GM19025 (cell line): ENCODE results near the gene UNC5B.

Experiments
- ATAC-seq: cut with Tn5 transposase; IDR thresholded peaks from one replicate; pipeline ENCODE4 v1.9.1; 2021; ENCODE audit warnings: mild to moderate bottlenecking, low read depth, moderate library complexity; ENCODE audit not compliant: unreplicated experiment

UNC5B gene

DNA sequence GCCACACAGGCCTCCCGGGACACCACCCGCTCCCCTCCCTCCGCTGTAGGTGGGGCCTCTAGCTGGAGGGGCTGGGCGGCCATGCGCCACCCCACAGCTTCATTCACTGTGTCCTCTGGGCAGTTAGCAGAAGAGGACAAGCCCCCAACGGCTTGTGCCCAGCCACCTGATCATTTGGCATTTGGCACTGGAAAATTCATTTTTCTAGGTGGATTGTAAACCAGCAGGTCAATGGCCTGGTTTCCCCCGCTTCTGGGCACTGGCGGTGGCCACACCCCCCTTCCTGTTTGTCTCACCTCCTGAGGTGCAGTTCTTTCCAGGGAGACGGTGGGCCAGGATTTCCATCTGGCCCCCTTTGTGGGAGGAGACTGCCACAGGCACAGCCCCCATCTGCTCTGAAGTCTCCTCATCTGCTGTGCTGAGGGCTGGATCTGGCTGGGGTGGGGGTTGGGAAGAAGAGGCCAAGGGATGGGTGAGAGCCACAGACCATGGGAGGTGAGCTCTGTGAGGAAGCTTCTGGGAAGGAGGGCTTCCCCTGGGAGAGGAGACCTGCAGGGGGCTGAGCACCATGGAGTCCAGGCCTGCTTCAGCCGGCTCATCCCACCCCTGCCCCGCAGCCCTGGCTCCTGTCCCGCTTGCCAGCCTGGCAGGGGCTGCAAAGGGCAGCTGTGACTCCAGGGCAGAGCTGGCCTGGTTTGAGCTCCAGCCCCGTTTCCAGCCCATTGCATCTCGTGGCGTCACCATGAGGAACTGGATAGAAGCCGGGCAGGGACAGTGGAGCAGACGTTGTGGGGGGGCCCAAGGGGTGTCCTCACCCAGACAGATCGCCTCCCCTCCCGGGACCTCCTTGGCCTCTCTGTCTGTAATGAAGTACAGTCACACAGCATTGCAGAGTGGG lies 66.6 kb downstream of the UNC5B start:
- ATAC-seq = no peak

DNA sequence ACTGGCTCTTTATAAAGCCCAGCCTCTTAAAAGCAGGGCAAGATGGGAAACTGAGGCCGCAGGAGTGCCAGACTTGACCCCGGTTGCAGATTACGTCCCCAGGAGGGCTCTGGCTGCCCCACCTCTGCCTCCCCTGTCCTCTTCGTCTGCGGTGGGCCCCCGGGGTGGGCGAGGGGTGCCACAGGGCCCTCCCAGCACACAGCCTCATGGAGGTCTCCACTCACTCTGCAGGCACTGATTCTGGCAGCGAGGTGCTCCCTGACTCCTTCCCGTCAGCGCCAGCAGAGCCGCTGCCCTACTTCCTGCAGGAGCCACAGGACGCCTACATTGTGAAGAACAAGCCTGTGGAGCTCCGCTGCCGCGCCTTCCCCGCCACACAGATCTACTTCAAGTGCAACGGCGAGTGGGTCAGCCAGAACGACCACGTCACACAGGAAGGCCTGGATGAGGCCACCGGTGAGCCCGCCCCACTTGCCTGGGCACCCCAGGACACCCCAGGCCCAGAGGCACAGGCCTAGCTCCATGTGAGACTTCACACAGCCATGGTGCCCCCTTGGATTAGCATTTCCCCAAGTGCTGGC lies 67.3 kb downstream of the UNC5B start:
- ATAC-seq = no peak

GRCh38 chr10:71280216-71280615 lies 67.8 kb downstream of the UNC5B start:
- ATAC-seq = no peak

DNA sequence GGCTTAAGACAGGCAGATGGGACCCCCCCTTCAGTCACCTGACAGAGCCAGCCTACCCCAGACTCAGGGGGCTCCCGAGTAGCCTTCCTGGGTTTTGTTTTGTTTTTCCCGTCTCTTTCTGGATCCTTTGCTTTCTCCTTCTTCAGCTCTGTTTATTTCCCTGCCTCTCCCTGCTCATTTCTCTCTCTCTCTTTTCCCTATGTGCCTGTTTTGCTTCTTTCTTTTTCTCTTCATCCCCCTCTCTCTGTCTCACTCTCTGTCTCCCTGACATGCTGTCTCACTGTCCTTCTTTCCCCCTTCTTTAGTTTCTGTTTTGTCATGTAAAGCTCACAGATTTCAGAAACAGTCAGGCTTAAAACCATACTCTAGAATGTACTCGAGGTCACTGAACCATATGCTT lies 68.5 kb downstream of the UNC5B start:
- ATAC-seq = no peak

- no peak for ATAC-seq
These were observed 69.4 kb downstream of the UNC5B start for GRCh38 chr10:71281646-71282322.

GRCh38 chr10:71282323-71282680 lies 69.9 kb downstream of the UNC5B start:
- no peak for ATAC-seq

DNA sequence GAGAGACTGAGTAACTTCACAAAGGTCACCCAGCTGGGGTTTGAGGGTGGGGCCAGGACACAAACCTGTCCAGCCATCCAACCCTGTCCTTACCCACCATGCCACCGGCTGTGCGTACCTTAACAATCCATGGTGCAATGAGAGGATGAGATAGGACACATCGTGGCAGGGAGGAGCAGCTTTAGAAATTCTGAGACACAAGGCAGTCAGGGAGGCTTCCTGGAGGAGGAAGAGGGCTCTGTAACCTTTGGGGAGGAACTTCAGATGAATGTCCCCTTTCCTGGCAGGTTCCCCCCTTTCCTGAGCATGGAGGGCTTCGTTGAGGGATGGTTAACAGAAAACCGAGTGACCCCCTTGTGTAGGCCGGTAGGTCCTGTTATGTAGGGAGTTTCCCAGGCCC lies 71.0 kb downstream of the UNC5B start:
- no peak for ATAC-seq

DNA sequence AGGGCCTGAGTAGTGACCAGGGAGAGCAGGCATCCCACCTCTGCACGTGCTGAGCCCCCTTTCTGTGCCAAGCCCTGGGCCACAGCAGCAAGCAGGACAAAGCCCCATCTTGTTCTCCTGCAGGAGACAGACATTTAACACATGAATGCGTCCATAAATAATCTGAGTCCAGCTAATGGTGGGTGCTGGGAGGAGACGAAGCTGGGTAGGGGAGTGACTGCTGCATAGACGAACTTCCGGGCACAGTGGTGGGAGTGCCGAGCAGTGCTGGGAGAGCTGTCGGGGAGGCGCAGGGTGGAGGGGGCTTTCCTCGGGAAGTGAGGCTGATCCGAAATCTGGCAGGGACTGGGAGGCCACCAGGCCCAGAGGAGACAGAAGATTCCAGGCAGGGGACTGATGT lies 71.5 kb downstream of the UNC5B start:
- no peak for ATAC-seq

DNA sequence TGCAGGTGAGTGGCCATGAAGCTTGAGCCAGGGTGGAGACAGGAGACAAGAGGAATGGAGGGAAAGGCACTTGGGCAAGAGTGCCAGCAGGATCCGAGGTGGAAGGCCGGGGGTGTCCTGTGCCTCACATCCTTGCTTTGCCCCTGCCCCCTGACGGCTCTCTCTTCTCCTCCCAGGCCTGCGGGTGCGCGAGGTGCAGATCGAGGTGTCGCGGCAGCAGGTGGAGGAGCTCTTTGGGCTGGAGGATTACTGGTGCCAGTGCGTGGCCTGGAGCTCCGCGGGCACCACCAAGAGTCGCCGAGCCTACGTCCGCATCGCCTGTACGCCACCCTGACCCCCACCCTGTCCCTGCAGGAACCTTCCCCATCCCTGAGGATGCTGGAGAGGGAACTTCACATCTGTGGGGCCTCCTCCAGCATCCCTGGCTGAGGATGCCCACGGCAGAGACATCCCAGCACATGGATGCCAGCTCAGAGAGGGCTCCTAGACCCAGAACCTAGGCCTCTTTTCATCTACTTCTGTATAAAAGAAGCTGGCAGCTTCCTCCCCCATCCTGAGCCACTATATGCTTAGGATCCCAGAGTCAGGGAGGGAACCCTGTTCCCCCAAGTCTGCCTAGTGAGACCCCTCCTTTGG lies 72.3 kb downstream of the UNC5B start:
- ATAC-seq = no peak

- no peak for ATAC-seq
These were observed 72.8 kb downstream of the UNC5B start for GRCh38 chr10:71285180-71285545.

- ATAC-seq = no peak
These were observed 73.6 kb downstream of the UNC5B start for GRCh38 chr10:71285986-71286385.

DNA sequence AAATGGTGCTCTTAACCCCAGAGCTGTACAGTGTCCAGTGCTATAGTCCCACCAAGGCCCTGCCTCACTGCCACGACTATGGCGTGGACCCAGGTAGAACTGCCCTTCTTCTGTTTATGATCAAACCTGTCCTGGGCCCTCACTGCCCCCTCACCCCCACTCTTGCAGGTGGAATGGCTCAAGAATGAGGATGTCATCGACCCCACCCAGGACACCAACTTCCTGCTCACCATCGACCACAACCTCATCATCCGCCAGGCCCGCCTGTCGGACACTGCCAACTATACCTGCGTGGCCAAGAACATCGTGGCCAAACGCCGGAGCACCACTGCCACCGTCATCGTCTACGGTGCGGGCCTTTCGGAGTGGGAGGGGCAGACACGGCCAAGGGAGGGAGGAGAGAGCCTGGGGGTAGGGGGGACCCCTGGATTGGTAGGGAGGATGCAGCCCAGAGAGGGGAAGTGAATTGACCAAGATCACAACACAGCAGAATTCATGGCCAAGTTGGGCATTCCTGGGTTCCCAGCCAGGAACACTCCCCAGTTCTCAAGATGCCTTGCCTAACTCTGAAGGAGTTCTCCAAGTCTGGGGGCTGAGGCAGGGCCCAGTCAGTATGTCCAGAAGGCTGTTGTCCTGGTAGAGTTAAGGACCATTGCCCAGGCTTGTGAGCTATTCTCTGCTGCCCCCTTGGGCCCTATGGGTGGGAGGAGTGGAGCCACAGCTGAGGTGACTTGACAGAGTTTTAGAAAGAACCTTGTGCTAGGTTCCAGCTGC lies 74.3 kb downstream of the UNC5B start:
- no peak for ATAC-seq

GRCh38 chr10:71287456-71287855 lies 75.1 kb downstream of the UNC5B start:
- ATAC-seq = no peak

DNA sequence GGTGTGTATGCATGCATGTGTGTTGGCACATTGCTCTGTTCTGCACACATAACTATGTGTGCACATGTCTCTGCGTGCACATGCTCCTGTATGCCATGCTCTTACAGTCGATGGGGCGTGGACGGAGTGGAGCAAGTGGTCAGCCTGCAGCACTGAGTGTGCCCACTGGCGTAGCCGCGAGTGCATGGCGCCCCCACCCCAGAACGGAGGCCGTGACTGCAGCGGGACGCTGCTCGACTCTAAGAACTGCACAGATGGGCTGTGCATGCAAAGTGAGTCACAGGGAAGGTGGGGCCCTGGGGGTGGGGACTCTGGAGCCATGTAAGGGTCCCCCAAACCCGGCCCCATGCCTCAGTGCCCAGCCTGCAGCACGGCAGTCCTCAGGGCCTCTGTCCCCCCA lies 76.1 kb downstream of the UNC5B start:
- ATAC-seq = no peak

DNA sequence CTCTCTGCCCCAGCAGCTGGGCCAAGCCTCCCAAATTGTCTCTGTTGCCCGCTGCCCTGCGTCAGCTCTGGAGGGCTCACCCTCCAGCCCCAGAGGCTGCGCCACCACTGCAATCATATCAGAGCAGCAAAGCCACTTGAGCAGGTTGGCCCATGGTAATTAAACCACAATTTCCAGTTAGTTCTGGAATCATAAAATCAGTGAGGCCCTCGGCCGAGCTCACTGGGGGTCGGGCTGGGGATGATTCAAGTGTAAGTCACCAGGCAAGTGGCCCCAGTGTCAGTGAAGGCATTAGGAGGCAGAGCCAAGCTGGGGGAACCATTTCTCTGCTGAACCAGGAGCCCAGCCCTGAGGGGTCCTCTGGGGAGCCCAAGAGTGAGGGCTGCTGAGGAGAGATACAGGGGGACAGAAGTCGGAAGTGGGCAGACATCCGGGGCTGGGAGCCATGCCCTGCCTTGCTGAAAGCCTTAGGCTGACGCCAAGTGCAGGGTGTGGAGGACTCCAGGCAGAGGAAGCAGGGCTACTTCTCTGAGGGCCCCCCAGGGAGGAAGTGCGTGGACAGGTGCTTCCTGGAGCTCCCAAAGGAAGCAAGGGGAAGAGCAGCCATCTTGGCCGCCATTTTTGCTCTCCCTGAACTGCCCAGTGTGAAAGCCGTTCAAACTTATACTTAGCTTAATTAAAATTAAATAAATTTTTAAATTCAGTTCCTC lies 77.2 kb downstream of the UNC5B start:
- ATAC-seq = no peak

DNA sequence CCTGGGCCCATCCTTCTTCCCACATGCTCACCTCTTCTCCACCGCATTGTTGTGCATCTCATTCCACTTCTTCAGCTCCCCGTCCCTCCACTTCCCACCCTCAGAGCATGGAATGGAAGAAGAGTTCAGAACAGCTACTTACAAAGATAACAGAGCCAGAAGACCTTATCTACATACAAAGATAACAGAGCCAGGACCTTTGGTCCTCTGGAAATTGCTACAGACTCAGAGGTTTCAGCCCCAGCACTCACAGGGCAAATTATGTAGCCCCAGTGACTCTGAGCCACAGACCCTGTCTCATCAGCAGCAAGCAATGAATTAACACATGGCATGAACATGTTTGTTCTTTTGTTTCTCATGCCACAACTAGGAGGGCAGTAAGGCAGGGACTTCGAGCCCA lies 78.0 kb downstream of the UNC5B start:
- ATAC-seq = no peak

DNA sequence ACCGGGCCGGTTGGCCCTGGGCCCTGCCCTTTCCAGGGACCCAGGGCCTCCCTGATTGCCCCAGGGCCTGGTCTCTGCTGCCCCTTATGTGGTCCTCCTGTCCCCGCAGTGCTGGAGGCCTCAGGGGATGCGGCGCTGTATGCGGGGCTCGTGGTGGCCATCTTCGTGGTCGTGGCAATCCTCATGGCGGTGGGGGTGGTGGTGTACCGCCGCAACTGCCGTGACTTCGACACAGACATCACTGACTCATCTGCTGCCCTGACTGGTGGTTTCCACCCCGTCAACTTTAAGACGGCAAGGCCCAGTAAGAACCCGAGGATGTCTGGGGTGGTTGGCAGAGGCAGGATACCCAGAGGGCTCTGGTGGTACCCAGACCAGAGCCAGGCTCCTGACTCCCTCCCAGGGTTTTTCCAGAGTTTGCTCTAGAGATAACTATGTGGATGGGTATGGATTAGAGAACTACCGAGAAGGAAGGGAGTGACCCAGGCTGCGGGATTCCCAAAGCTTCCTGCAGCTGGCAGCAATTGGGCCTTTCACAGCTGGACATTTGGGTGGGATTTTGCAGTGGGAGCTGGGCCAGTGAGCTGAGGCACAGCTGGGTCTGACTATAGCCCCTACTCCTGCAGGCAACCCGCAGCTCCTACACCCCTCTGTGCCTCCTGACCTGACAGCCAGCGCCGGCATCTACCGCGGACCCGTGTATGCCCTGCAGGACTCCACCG lies 78.6 kb downstream of the UNC5B start:
- no peak for ATAC-seq

- no peak for ATAC-seq
These were observed 79.1 kb downstream of the UNC5B start for GRCh38 chr10:71291528-71291900.
